Hematopoietic multipotent progenitor cell treated with erythropoietin and hydrocortisone succinate and interleukin-3 and kit ligand, for 8 days (in vitro differentiated cells): ENCODE data around the gene YRDC.
"Not testable (repeated sequence)": the region's sequence is repeated elsewhere in the genome, so short reads cannot be mapped to it uniquely, and the experiment has no call there.

ENCODE experiments used
- DNase-seq: peaks from one replicate; pipeline ENCODE4 v3.0.0-alpha.2; 2015

YRDC gene

GRCh38 chr1:37817481-37817880 is 9.5 kb upstream of the YRDC start:
- DNase-seq = peak; percentile 12

GRCh38 chr1:37814252-37814651 is 6.2 kb upstream of the YRDC start:
- no peak for DNase-seq

GRCh38 chr1:37813529-37814145 is 5.6 kb upstream of the YRDC start:
- DNase-seq = no peak

- DNase-seq = peak; percentile 86
Observed at GRCh38 chr1:37811027-37811655, 3.1 kb upstream of the YRDC start.

GRCh38 chr1:37809942-37810341 is 1.9 kb upstream of the YRDC start:
- DNase-seq = no peak

- DNase-seq = peak; percentile 65
Observed at GRCh38 chr1:37808369-37809319, 636 bp upstream of the YRDC start.

GRCh38 chr1:37807220-37807554 is 821 bp downstream of the YRDC start:
- peak; percentile 87 for DNase-seq

- DNase-seq = no peak
Observed at GRCh38 chr1:37802439-37802838, 5.6 kb downstream of the YRDC start.

- no peak for DNase-seq
Observed at GRCh38 chr1:37797750-37798345, 10.2 kb downstream of the YRDC start.

- peak; percentile 86 for DNase-seq
Observed at GRCh38 chr1:37795340-37796125, 12.5 kb downstream of the YRDC start.

GRCh38 chr1:37794372-37795339 is 13.4 kb downstream of the YRDC start:
- DNase-seq = no peak

- DNase-seq = peak; percentile 53
Observed at GRCh38 chr1:37793773-37794371, 14.1 kb downstream of the YRDC start, which contains the start of gene MANEAL. Gene MANEAL, plus strand, starts transcription at chr1:37793847. Its CDS starts 336 bp downstream, at chr1:37794183.

GRCh38 chr1:37792943-37793686 is 14.9 kb downstream of the YRDC start:
- no peak for DNase-seq

- no peak for DNase-seq
Observed at GRCh38 chr1:37782491-37782890, 25.5 kb downstream of the YRDC start.

GRCh38 chr1:37778654-37779053 is 29.4 kb downstream of the YRDC start:
- DNase-seq = no peak

GRCh38 chr1:37776946-37777516 is 31.0 kb downstream of the YRDC start:
- no peak for DNase-seq

- DNase-seq = not testable (repeated sequence)
Observed at GRCh38 chr1:37771440-37771839, 36.6 kb downstream of the YRDC start.

GRCh38 chr1:37767488-37767887 is 40.5 kb downstream of the YRDC start:
- no peak for DNase-seq

- peak; percentile 25 for DNase-seq
Observed at GRCh38 chr1:37765916-37766664, 41.9 kb downstream of the YRDC start.
